NB4 (cell line): ENCODE measurements around the gene GLT1D1.

Experiments
- MAX ChIP-seq: IDR thresholded peaks from 2 replicates; pipeline ENCODE4 v1.6.1; 2011; ENCODE audit warnings: low read depth, low read length
- MYC ChIP-seq: IDR thresholded peaks from 2 replicates; pipeline ENCODE4 v1.6.1; 2011; ENCODE audit warnings: low read depth, low read length
- POLR2A ChIP-seq: IDR thresholded peaks from 2 replicates; pipeline ENCODE4 v1.6.1; 2011; ENCODE audit warnings: mild to moderate bottlenecking; ENCODE audit not compliant: insufficient read length; ENCODE audit errors: extremely low read depth
- TF ChIP-seq, protein P1 (sequence below): IDR thresholded peaks from one replicate; pipeline ENCODE4 v1.5.1; 2012; ENCODE audit warnings: low read depth, low read length

- TF ChIP-seq, protein P1, sequence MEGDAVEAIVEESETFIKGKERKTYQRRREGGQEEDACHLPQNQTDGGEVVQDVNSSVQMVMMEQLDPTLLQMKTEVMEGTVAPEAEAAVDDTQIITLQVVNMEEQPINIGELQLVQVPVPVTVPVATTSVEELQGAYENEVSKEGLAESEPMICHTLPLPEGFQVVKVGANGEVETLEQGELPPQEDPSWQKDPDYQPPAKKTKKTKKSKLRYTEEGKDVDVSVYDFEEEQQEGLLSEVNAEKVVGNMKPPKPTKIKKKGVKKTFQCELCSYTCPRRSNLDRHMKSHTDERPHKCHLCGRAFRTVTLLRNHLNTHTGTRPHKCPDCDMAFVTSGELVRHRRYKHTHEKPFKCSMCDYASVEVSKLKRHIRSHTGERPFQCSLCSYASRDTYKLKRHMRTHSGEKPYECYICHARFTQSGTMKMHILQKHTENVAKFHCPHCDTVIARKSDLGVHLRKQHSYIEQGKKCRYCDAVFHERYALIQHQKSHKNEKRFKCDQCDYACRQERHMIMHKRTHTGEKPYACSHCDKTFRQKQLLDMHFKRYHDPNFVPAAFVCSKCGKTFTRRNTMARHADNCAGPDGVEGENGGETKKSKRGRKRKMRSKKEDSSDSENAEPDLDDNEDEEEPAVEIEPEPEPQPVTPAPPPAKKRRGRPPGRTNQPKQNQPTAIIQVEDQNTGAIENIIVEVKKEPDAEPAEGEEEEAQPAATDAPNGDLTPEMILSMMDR, result no peak
- TF ChIP-seq POLR2A, result no peak
- TF ChIP-seq MAX, result no peak
- no peak for TF ChIP-seq MYC
Observed at GRCh38 chr12:128879898-128880764, 26.9 kb downstream of the GLT1D1 start.
